ENCODE measurements around the gene DHH.

The DHH gene

DNA sequence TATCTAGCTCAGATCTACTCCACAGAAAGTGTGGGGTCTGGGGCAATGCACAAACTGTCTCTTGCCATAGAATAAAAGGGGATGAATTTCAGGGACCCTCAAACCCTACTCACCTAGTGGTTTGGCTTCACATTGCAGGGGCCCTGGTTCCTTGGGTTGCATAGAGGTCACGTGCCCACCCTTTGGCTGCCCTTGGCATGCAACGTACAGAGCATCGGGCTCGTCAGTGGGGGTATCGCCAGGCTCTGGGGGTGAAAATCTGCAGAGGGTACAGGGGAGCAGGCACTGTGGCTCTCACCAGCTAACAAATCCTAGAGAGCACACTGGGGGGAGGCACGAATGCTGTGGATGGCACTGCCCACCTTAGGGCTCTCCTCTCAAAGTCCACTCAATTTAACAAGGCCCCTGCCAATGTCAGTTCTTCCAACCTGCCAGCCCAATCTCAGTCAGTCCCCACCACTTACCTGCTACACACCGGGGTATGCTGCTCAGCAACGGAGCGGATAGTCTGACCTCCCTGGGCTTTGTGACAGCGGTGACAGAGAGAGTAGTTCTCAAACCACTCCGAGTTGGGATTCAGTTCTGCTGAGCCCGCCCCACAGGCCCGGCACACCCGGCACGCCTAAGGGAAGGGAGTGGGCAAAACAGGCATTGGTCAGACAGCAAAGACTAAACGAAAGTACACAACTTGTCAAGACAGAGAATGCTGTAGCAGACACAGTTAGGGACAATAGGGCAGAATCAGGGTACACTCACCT lies 42.0 kb downstream of the DHH start:
- TF ChIP-seq, protein P1, sequence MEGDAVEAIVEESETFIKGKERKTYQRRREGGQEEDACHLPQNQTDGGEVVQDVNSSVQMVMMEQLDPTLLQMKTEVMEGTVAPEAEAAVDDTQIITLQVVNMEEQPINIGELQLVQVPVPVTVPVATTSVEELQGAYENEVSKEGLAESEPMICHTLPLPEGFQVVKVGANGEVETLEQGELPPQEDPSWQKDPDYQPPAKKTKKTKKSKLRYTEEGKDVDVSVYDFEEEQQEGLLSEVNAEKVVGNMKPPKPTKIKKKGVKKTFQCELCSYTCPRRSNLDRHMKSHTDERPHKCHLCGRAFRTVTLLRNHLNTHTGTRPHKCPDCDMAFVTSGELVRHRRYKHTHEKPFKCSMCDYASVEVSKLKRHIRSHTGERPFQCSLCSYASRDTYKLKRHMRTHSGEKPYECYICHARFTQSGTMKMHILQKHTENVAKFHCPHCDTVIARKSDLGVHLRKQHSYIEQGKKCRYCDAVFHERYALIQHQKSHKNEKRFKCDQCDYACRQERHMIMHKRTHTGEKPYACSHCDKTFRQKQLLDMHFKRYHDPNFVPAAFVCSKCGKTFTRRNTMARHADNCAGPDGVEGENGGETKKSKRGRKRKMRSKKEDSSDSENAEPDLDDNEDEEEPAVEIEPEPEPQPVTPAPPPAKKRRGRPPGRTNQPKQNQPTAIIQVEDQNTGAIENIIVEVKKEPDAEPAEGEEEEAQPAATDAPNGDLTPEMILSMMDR (conservative IDR thresholded peaks at IDR 0.05; ENCODE audit: low read length): no peak; the same call in 1 of the 2 replicates
- no peak for TF ChIP-seq EZH2phosphoT487 (IDR thresholded peaks at IDR 0.05; ENCODE audit: borderline replicate concordance)
- H3K9me2 ChIP-seq (replicated peaks; ENCODE audit: low read depth, low read length): no peaks in the 10 kb centered on the region
- peaks cover 61% of the 10 kb centered on the region for H3K79me2 ChIP-seq (ENCODE audit: insufficient read depth, low read length)
- H3K4me2 ChIP-seq (ENCODE audit: low read depth, low read length, poor library complexity, severe bottlenecking): no peak overlapping the region
- no peak overlapping the region for H3K4me3 ChIP-seq (ENCODE audit: low read length, poor library complexity, severe bottlenecking)
- no peak overlapping the region for H3K9ac ChIP-seq (ENCODE audit: low read depth, low read length, poor library complexity, severe bottlenecking)
- peaks cover 26% of the 10 kb centered on the region for H3K4me1 ChIP-seq (ENCODE audit: insufficient read depth, low read length, poor library complexity, severe bottlenecking)
- no peaks in the 10 kb centered on the region for H3K27me3 ChIP-seq (ENCODE audit: insufficient read depth, low read length, poor library complexity, severe bottlenecking)
- H3F3A ChIP-seq (ENCODE audit: low read depth): no peaks in the 10 kb centered on the region
- no peaks in the 10 kb centered on the region for H3K9me3 ChIP-seq (ENCODE audit: insufficient read depth, low read depth, low read length)
- peaks cover 66% of the 10 kb centered on the region for H4K20me1 ChIP-seq (ENCODE audit: insufficient read depth, low read length, poor library complexity, severe bottlenecking)
- H2AFZ ChIP-seq (ENCODE audit: low read length): no peak overlapping the region
- peaks cover 77% of the 10 kb centered on the region for H3K36me3 ChIP-seq (ENCODE audit: insufficient read depth, low read length)

DNA sequence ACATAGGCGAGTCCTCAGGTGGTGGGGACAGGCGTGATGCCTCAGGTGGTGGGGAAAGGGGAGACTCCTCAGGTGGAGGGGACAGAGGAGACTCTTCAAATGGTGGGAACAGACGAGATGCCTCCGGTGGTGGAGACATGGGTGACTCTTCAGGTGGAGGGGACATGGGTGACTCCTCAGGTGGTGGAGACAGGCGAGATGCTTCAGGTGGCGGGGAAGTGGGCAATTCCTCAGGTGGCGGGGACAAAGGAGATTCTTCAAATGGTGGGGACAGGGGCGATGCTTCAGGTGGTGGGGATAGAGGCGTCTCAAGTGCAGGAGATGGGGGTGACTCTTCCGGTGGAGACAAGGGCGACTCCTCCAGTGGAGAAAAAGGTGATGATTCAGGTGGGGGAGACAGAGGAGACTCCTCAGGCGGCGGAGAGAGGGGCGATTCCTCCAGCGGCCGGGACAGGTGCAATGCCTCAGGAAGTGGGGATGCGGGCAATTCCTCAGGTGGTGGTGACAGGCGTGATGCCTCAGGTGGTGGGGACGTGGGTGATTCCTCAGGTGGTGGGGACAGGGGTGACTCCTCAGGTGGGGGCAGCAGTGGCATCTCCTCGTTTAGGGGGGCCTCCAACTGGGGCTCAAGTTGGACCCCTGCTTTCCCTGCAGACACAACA lies 42.7 kb downstream of the DHH start:
- Histone ChIP-seq H3K27me3 (ENCODE audit: insufficient read depth, low read length, poor library complexity, severe bottlenecking) (no peaks in the 10 kb centered on the region), H3K9me2 (replicated peaks; ENCODE audit: low read depth, low read length) (no peaks in the 10 kb centered on the region), H3K9ac (ENCODE audit: low read depth, low read length, poor library complexity, severe bottlenecking) (no peak overlapping the region), H3K4me1 (ENCODE audit: insufficient read depth, low read length, poor library complexity, severe bottlenecking) (peaks cover 20% of the 10 kb centered on the region), H3K36me3 (ENCODE audit: insufficient read depth, low read length) (peaks cover 84% of the 10 kb centered on the region), H2AFZ (ENCODE audit: low read length) (no peak overlapping the region), H3K9me3 (ENCODE audit: insufficient read depth, low read depth, low read length) (no peaks in the 10 kb centered on the region), H3F3A (ENCODE audit: low read depth) (no peaks in the 10 kb centered on the region), H3K79me2 (ENCODE audit: insufficient read depth, low read length) (peaks cover 54% of the 10 kb centered on the region), H4K20me1 (ENCODE audit: insufficient read depth, low read length, poor library complexity, severe bottlenecking) (peaks cover 59% of the 10 kb centered on the region), H3K4me3 (ENCODE audit: low read length, poor library complexity, severe bottlenecking) (no peak overlapping the region), H3K4me2 (ENCODE audit: low read depth, low read length, poor library complexity, severe bottlenecking) (no peak overlapping the region)
- TF ChIP-seq EZH2phosphoT487 (IDR thresholded peaks at IDR 0.05; ENCODE audit: borderline replicate concordance): no peak
- TF ChIP-seq, protein P1 (conservative IDR thresholded peaks at IDR 0.05; ENCODE audit: low read length): no peak

DNA sequence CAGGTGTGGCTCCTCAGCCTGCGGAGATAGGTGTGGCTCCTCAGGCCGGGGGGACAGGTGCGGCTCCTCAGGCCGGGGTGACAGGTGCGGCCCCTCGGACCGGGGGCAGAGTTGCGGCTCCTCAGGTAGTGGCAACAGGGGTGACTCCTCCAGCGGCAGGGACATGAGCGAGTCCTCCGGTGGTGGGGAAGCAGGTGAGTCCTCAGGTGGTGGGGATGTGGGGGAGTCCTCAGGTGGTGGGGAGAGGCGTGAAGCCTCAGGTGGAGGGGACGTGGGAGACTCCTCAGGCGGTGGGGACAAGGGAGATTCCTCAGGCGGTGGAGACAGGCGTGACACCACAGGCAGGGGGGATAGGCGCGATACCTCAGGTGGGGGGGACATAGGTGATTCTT lies 43.2 kb downstream of the DHH start:
- Histone ChIP-seq H3K9me3 (ENCODE audit: insufficient read depth, low read depth, low read length) (no peaks in the 10 kb centered on the region), H3F3A (ENCODE audit: low read depth) (no peaks in the 10 kb centered on the region), H3K4me3 (ENCODE audit: low read length, poor library complexity, severe bottlenecking) (no peak overlapping the region), H3K4me2 (ENCODE audit: low read depth, low read length, poor library complexity, severe bottlenecking) (no peak overlapping the region), H3K9me2 (replicated peaks; ENCODE audit: low read depth, low read length) (no peaks in the 10 kb centered on the region), H3K36me3 (ENCODE audit: insufficient read depth, low read length) (peaks cover 89% of the 10 kb centered on the region), H2AFZ (ENCODE audit: low read length) (no peak overlapping the region), H3K9ac (ENCODE audit: low read depth, low read length, poor library complexity, severe bottlenecking) (no peak overlapping the region), H3K4me1 (ENCODE audit: insufficient read depth, low read length, poor library complexity, severe bottlenecking) (peaks cover 16% of the 10 kb centered on the region), H3K27me3 (ENCODE audit: insufficient read depth, low read length, poor library complexity, severe bottlenecking) (no peaks in the 10 kb centered on the region), H3K79me2 (ENCODE audit: insufficient read depth, low read length) (peaks cover 48% of the 10 kb centered on the region), H4K20me1 (ENCODE audit: insufficient read depth, low read length, poor library complexity, severe bottlenecking) (peaks cover 53% of the 10 kb centered on the region)
- TF ChIP-seq, protein P1 (conservative IDR thresholded peaks at IDR 0.05; ENCODE audit: low read length): no peak
- TF ChIP-seq EZH2phosphoT487 (IDR thresholded peaks at IDR 0.05; ENCODE audit: borderline replicate concordance): no peak
